Erythroblast (primary cell): ENCODE data around the gene FER.

Source experiments
- GATA1 ChIP-seq: IDR thresholded peaks from 2 replicates; pipeline ENCODE4 v1.6.1; 2011; ENCODE audit warnings: low read depth, mild to moderate bottlenecking, control low read depth, low read length, moderate library complexity
- POLR2A ChIP-seq: IDR thresholded peaks from 2 replicates; pipeline ENCODE4 v1.6.1; 2011; ENCODE audit warnings: mild to moderate bottlenecking, low read length

GRCh38 chr5:109231331-109231730 lies 483.6 kb downstream of the FER start:
- no peak for TF ChIP-seq POLR2A
- TF ChIP-seq GATA1: no peak
